Gastrocnemius medialis (tissue), 4 donors: Measurements from ENCODE around the gene LYZ. TPM values are rescaled to one million over a fixed set of nuclear protein-coding genes. Genes with fewer than 3 reads are reported as not detected.

Experiments used
- ATAC-seq, 2 donors: fragments of 150-250 bp; one replicate each; pipeline ENCODE4 v1.9.1; 2016
- DNase-seq, 2 donors: peaks; one replicate each; pipeline ENCODE4 v3.0.0-alpha.2; 2019
- H3K27ac ChIP-seq, 4 donors: fragments of 200-600 bp; sonication (generic); 1 replicate in 1 of 4; 2 replicates in 3 of 4; pipeline ENCODE4 v1.5.1; 2016 to 2018; ENCODE audit warnings: mild to moderate bottlenecking in 2 of 4, moderate library complexity in 1 of 4
- H3K27me3 ChIP-seq, 3 donors: fragments of 200-600 bp; sonication (generic) in 2 of 3; 1 replicate in 1 of 3; 2 replicates in 2 of 3; pipeline versions ENCODE4 v1.5.1 to v1.6.0; 2016 to 2019; ENCODE audit warnings: mild to moderate bottlenecking in 1 of 3, moderate library complexity in 1 of 3
- H3K36me3 ChIP-seq, 2 donors: fragments of 200-600 bp; sonication (generic) in 1 of 2; one replicate each; pipeline ENCODE4 v1.5.1; 2017 to 2018
- H3K4me1 ChIP-seq, 2 donors: fragments of 200-600 bp; sonication (generic) in 1 of 2; one replicate each; pipeline ENCODE4 v1.5.1; 2016 to 2017; ENCODE audit warnings: mild to moderate bottlenecking in 2 of 2
- H3K4me3 ChIP-seq, 4 donors: fragments of 200-600 bp; sonication (generic) in 3 of 4; 1 replicate in 1 of 4; 2 replicates in 3 of 4; pipeline ENCODE4 v1.5.1; 2016 to 2019; ENCODE audit warnings: mild to moderate bottlenecking in 2 of 4
- H3K9me3 ChIP-seq, 3 donors: fragments of 200-600 bp; sonication (generic) in 2 of 3; 1 replicate in 1 of 3; 2 replicates in 2 of 3; pipeline ENCODE4 v1.5.1; 2016 to 2019
- POLR2A ChIP-seq, 2 donors: fragments of 450-650 bp; IDR thresholded peaks; one replicate each; pipeline ENCODE4 v1.6.1; 2017; ENCODE audit warnings: antibody characterized with exemption in 2 of 2, mild to moderate bottlenecking in 2 of 2, moderate library complexity in 2 of 2
- in situ Hi-C, 4 donors: fragments of 200-750 bp; cut with MboI; loops; one replicate each; pipeline versions ENCODE4 v1.15.0 to v1.8.0; 2017; ENCODE audit warnings: low sequenced_read_pairs in 4 of 4
- intact Hi-C: fragments of 100-400 bp; cut with DNase I; formaldehyde crosslinking; loops from one replicate; pipeline ENCODE4 v1.15.1; 2023; ENCODE audit warnings: low total_unique reads
- total RNA-seq, 4 donors: library from RNA; depleted of rRNA; stranded (reverse); fragments of >200 nt; gene quantifications; one replicate each; pipeline versions ENCODE4 v1.1.0 to v1.2.3, GENCODE V29; 2016
- TF ChIP-seq, protein P1 (sequence below), 5 experiments: fragments of 450-650 bp in 3 of 5; fragments of 200-600 bp in 2 of 5; sonication (generic) in 2 of 5; IDR thresholded peaks in 4 of 5; conservative IDR thresholded peaks in 1 of 5; 1 replicate in 4 of 5; 2 replicates in 1 of 5; pipeline ENCODE4 v1.5.1; 2016 to 2019; ENCODE audit warnings: antibody characterized with exemption in 5 of 5, mild to moderate bottlenecking in 3 of 5, moderate library complexity in 3 of 5

The LYZ gene
- total RNA-seq, 4 donors from 2014 or later, result 5.3 to 13.8 (median 12.8) TPM

DNA sequence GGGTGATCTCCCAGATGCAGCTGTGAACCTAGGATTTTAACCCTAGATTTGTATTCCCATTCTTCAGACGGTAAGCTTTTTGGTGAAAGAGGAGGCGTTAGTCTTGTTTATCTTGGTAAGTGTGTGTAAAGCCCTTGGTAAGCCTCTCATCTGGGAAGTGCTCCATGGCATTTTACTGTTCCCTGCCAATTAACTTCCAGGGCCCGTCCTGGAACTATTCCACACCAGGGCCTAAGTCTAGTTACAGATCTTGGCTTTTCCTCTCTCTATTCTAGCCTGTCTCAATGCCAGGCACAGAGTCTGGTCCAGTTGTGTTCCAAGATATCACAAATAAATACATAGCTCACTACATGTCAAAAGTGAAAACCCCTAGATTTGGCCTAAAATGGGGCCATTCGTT lies 53.8 kb downstream of the LYZ start:
- Histone ChIP-seq H3K4me1 (peaks cover 0 to 4% of the 10 kb centered on the region in 2 donors), H3K4me3 (no peak overlapping the region), H3K9me3 (no peaks in the 10 kb centered on the region), H3K27ac (no peak overlapping the region), H3K36me3 (peaks cover 0 to 6% of the 10 kb centered on the region in 2 donors), H3K27me3 (no peaks in the 10 kb centered on the region)
- ATAC-seq (no peak), DNase-seq (no peak)
- intact Hi-C loops (no loop called here), in situ Hi-C loops (no loop called here)
- no peak for TF ChIP-seq POLR2A (IDR thresholded peaks at IDR 0.05)
- TF ChIP-seq, protein P1, sequence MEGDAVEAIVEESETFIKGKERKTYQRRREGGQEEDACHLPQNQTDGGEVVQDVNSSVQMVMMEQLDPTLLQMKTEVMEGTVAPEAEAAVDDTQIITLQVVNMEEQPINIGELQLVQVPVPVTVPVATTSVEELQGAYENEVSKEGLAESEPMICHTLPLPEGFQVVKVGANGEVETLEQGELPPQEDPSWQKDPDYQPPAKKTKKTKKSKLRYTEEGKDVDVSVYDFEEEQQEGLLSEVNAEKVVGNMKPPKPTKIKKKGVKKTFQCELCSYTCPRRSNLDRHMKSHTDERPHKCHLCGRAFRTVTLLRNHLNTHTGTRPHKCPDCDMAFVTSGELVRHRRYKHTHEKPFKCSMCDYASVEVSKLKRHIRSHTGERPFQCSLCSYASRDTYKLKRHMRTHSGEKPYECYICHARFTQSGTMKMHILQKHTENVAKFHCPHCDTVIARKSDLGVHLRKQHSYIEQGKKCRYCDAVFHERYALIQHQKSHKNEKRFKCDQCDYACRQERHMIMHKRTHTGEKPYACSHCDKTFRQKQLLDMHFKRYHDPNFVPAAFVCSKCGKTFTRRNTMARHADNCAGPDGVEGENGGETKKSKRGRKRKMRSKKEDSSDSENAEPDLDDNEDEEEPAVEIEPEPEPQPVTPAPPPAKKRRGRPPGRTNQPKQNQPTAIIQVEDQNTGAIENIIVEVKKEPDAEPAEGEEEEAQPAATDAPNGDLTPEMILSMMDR (IDR thresholded peaks at IDR 0.05 in 4 of 5, conservative IDR thresholded peaks at IDR 0.05 in 1 of 5), result no peak

Other genes with a start within 250 kb of the LYZ start
- gene CPSF6, start 108.8 kb upstream of the LYZ start, total RNA-seq, result 10 to 100 TPM; 10.4 to 27.6 (median 18.6) TPM
- gene YEATS4, start 11.4 kb downstream of the LYZ start, total RNA-seq, result 10 to 100 TPM; 12.5 to 34.6 (median 25.8) TPM
- 10 to 100 TPM; 21.0 to 32.1 (median 21.3) TPM for gene FRS2, start 122.0 kb downstream of the LYZ start, total RNA-seq
- 100 to 1,000 TPM; 124 to 153 (median 138) TPM for gene CCT2, start 237.1 kb downstream of the LYZ start, total RNA-seq